ENCODE data around the gene NGB. TPM values are rescaled to one million over a fixed set of nuclear protein-coding genes. Genes with fewer than 3 reads are reported as not detected.

The NGB gene
- polyA plus RNA-seq, 6 donors from 2014 or later = not detected

- ATAC-seq (ENCODE audit: low read depth in 2 of 2) (no peak), DNase-seq (no peak)
- peaks cover 0 to 2% (median 0%) of the 10 kb centered on the region in 3 donors for H3K4me1 Mint-ChIP-seq
- H3K36me3 Mint-ChIP-seq = no peaks in the 10 kb centered on the region
- peaks cover 0 to 6% (median 2%) of the 10 kb centered on the region in 3 donors for H3K27me3 Mint-ChIP-seq
- H3K27ac Mint-ChIP-seq = no peak overlapping the region
- no peaks in the 10 kb centered on the region for H3K9me3 Mint-ChIP-seq
- H3K4me3 Mint-ChIP-seq = no peak overlapping the region
Measured at GRCh38 chr14:77250927-77251326, 20.1 kb downstream of the NGB start.

DNA sequence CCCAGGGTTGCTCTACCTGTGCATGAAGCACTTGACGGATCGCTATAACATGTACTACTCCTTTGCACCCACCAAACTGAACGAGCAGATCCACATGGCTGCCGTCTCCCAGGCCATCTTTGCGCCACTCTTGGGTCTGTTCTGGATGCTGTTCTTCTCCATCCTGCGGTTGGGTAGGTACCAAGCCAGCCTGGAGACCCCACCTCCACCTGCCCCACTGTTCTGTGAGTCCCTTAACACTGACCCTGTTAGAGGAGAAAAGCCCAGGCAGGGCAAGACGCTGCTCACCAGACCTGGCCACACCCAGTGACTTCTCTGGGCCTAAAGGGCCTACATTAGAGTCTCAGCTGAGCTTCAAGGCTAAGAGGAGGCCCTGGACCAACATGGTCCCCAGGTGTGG, 21.7 kb downstream of the NGB start:
- H3K36me3 Mint-ChIP-seq = no peaks in the 10 kb centered on the region

GRCh38 chr14:77248666-77249065, 22.3 kb downstream of the NGB start:
- Mint-ChIP-seq H3K4me1 (peaks cover 10 to 19% (median 18%) of the 10 kb centered on the region in 3 donors), H3K27ac (peak overlapping the region in 1 of 6 donors; percentile 28), H3K4me3 (peak overlapping the region in 1 of 8 donors; percentile 5), H3K9me3 (no peaks in the 10 kb centered on the region), H3K36me3 (no peaks in the 10 kb centered on the region), H3K27me3 (peaks cover 0 to 4% (median 0%) of the 10 kb centered on the region in 3 donors)
- DNase-seq = no peak
- ATAC-seq (ENCODE audit: low read depth in 2 of 2) = no peak

More for the DNA sequence above, 21.7 kb downstream of the NGB start:
- H3K4me3 Mint-ChIP-seq = no peak overlapping the region
- H3K9me3 Mint-ChIP-seq = no peaks in the 10 kb centered on the region
- ATAC-seq (ENCODE audit: low read depth in 2 of 2) (no peak), DNase-seq (no peak)
- H3K27me3 Mint-ChIP-seq = peaks cover 0 to 4% (median 0%) of the 10 kb centered on the region in 3 donors
- peaks cover 4 to 13% (median 12%) of the 10 kb centered on the region in 3 donors for H3K4me1 Mint-ChIP-seq
- peak overlapping the region in 1 of 6 donors; percentile 60 for H3K27ac Mint-ChIP-seq

DNA sequence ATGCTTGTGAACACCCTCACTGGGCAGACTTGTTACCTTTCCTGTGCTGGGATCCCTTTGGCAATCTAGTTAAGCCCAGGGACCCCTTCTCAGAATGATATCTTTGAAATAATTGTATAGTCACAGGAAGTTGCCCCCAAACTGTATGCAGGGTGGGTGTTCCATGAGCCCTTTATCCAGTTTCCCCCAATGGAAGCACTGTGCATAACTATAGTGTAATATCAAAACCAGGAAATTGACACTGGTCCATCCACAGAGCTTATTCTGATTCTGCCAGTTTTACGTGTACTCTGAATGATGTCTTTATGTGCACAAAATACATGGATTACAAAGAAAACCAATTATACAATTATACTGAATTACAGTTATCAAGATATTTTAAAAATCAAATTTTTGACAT, 24.2 kb downstream of the NGB start:
- ATAC-seq (ENCODE audit: low read depth in 2 of 2) = no peak
- Mint-ChIP-seq H3K9me3 (peaks cover 0 to 4% (median 0%) of the 10 kb centered on the region in 7 donors), H3K36me3 (no peaks in the 10 kb centered on the region), H3K4me3 (no peak overlapping the region), H3K27me3 (no peaks in the 10 kb centered on the region), H3K27ac (no peak overlapping the region), H3K4me1 (peaks cover 29 to 37% (median 36%) of the 10 kb centered on the region in 3 donors)
- DNase-seq = no peak

- DNase-seq = no peak
- H3K4me3 Mint-ChIP-seq = peak overlapping the region in 1 of 8 donors; percentile 44
- no peak overlapping the region for H3K27ac Mint-ChIP-seq
- peaks cover 36 to 44% (median 41%) of the 10 kb centered on the region in 3 donors for H3K4me1 Mint-ChIP-seq
- no peak for ATAC-seq (ENCODE audit: low read depth in 2 of 2)
- H3K9me3 Mint-ChIP-seq = peaks cover 0 to 4% (median 0%) of the 10 kb centered on the region in 7 donors
- no peaks in the 10 kb centered on the region for H3K27me3 Mint-ChIP-seq
- H3K36me3 Mint-ChIP-seq = no peaks in the 10 kb centered on the region
Measured at GRCh38 chr14:77245820-77246219, 25.2 kb downstream of the NGB start.

- Mint-ChIP-seq H3K27me3 (no peaks in the 10 kb centered on the region), H3K36me3 (no peaks in the 10 kb centered on the region), H3K4me3 (peak overlapping the region in 6 of 8 donors; percentile 25 to 66 (median 56)), H3K27ac (peak overlapping the region; percentile 81 to 97 (median 86)), H3K9me3 (peaks cover 0 to 4% (median 0%) of the 10 kb centered on the region in 7 donors), H3K4me1 (peaks cover 36 to 44% (median 41%) of the 10 kb centered on the region in 3 donors)
- ATAC-seq (ENCODE audit: low read depth in 2 of 2) = peak; percentile 77 to 83
- DNase-seq = peak; percentile 79
Measured at GRCh38 chr14:77243853-77244252, 27.2 kb downstream of the NGB start.

DNA sequence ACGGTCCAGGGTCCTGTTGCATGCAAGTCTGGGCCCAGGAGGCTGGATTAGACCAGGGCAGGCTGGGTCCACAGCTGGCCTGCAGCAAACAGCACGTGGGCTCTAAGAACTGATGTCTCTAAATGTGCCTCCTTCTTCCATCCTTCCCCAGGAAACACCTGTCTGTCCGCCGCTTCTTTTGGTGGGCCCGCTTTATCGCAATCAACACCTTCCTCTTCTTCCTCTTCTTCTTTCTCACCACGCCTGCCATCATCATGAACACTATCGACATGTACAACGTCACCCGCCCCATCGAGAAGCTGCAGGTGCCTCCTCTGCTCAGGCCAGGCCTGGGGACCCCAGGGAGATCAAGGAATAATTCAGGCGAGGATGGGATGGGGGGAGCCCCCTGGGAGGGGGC, 28.3 kb downstream of the NGB start:
- Mint-ChIP-seq H3K27ac (peak overlapping the region; percentile 75 to 96 (median 81)), H3K4me1 (peaks cover 36 to 44% (median 41%) of the 10 kb centered on the region in 3 donors), H3K27me3 (no peaks in the 10 kb centered on the region), H3K4me3 (peak overlapping the region in 7 of 8 donors; percentile 6 to 73 (median 63)), H3K9me3 (peaks cover 0 to 4% (median 0%) of the 10 kb centered on the region in 7 donors), H3K36me3 (no peaks in the 10 kb centered on the region)
- DNase-seq (peak; percentile 62), ATAC-seq (ENCODE audit: low read depth in 2 of 2) (peak; percentile 51 to 54)

DNA sequence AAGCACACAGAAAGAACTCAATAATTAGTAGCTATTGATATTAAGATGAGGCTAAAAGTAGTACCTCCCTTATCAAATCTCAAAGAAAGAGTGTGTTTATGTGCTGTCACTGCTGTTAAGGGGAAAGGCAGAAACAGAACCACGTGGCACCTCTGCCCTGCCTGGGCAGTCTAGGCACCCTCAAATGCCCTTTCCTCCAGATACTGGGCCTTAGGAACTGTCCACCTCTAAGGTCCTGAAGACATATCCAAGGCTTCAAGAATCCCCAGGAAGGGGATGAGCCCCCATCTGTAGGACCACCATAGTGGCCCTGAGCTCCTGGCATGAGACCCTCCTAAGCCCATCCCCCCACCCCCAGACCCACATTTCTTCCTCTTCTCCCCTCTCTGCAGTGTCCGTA, 29.1 kb downstream of the NGB start:
- H3K4me1 Mint-ChIP-seq = peaks cover 36 to 44% (median 41%) of the 10 kb centered on the region in 3 donors
- H3K9me3 Mint-ChIP-seq = peaks cover 0 to 4% (median 0%) of the 10 kb centered on the region in 7 donors
- ATAC-seq (ENCODE audit: low read depth in 2 of 2) (no peak), DNase-seq (no peak)
- H3K27ac Mint-ChIP-seq = peak overlapping the region in 3 of 6 donors; percentile 70 to 92 (median 81)
- peak overlapping the region in 3 of 8 donors; percentile 44 to 66 (median 64) for H3K4me3 Mint-ChIP-seq
- no peaks in the 10 kb centered on the region for H3K36me3 Mint-ChIP-seq
- no peaks in the 10 kb centered on the region for H3K27me3 Mint-ChIP-seq

DNA sequence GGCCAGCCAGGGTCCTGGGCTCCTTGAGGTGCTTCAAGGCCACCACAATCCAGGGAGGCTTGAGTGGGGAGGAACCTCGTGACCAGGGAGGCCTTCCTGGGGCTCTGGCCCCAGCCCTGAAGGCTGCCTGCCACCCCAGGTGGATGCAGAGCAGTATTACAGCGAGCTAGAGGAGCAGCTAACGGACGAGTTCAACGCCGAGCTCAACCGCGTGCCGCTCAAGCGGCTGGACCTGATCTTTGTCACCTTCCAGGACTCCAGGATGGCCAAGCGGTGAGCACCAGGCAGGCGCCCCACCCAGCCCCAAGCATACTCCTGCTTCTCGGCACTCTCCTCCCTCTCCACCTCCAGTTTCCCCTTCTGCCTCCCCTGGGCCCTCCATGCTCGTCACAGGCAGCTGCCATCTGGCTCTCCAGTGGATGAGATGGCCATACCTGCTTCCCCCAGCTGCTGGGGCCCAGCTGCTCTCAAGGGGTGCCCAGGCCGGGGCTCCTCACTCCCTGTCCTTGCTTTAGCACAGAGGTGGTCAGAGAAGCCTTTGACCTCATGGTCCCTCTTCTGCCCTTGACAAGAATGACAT, 30.6 kb downstream of the NGB start:
- Mint-ChIP-seq H3K27me3 (no peaks in the 10 kb centered on the region), H3K9me3 (peaks cover 0 to 4% (median 0%) of the 10 kb centered on the region in 7 donors), H3K27ac (peak overlapping the region in 1 of 6 donors; percentile 85), H3K36me3 (no peaks in the 10 kb centered on the region), H3K4me3 (peak overlapping the region in 2 of 8 donors; percentile 15 to 76), H3K4me1 (peaks cover 36 to 41% (median 40%) of the 10 kb centered on the region in 3 donors)
- DNase-seq (no peak), ATAC-seq (ENCODE audit: low read depth in 2 of 2) (no peak)

GRCh38 chr14:77239412-77239811, 31.6 kb downstream of the NGB start:
- Mint-ChIP-seq H3K36me3 (no peaks in the 10 kb centered on the region), H3K9me3 (peaks cover 0 to 4% (median 0%) of the 10 kb centered on the region in 7 donors), H3K4me3 (no peak overlapping the region), H3K4me1 (peaks cover 31 to 33% (median 32%) of the 10 kb centered on the region in 3 donors), H3K27me3 (no peaks in the 10 kb centered on the region), H3K27ac (peak overlapping the region in 1 of 6 donors; percentile 90)
- no peak for DNase-seq
- no peak for ATAC-seq (ENCODE audit: low read depth in 2 of 2)

DNA sequence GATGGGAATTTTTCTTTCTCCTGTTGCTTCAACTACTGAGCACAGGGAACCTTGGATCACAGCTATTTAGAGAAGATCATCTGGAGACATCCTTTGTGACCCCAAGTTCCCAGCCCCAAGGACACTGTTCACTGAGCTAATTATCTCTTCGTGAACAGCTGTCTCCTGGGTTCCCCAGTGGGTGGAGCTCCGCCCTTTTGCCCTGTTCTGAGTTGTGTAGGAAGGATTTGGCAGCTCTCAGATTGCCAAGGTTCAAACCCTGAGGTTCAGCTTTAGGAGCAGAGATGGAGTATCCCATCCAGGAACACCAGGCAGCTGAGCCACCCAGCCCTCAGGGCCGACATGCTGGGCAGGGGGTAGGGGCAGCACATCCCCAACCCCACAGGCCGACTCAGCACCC, 32.0 kb downstream of the NGB start:
- no peaks in the 10 kb centered on the region for H3K27me3 Mint-ChIP-seq
- ATAC-seq (ENCODE audit: low read depth in 2 of 2) (no peak), DNase-seq (no peak)
- H3K4me3 Mint-ChIP-seq = no peak overlapping the region
- no peaks in the 10 kb centered on the region for H3K36me3 Mint-ChIP-seq
- peaks cover 27 to 29% (median 28%) of the 10 kb centered on the region in 3 donors for H3K4me1 Mint-ChIP-seq
- H3K9me3 Mint-ChIP-seq = peaks cover 0 to 4% (median 0%) of the 10 kb centered on the region in 7 donors
- no peak overlapping the region for H3K27ac Mint-ChIP-seq

DNA sequence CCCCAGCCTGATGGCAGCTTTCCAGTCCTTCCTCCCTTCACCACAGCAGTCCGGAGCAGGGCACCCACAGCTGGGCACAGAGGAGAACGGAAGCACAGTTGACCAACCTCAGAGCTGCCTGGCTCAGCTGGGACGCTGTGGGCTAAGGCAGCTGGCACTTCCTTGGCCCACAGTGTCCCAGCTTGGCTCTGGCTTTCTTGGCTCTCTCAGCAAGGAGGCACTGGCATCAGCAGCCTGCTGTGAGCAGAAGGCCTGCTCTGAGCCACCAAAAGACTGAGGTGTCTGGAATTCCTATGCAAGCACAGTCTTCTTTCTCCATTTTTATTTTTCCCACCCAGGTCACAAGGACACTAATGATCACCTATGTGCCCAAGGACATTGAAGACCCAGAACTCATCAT, 32.6 kb downstream of the NGB start:
- peaks cover 20 to 22% (median 22%) of the 10 kb centered on the region in 3 donors for H3K4me1 Mint-ChIP-seq
- no peak for DNase-seq
- H3K27ac Mint-ChIP-seq = no peak overlapping the region
- H3K9me3 Mint-ChIP-seq = peaks cover 0 to 4% (median 0%) of the 10 kb centered on the region in 7 donors
- H3K36me3 Mint-ChIP-seq = no peaks in the 10 kb centered on the region
- no peak overlapping the region for H3K4me3 Mint-ChIP-seq
- no peaks in the 10 kb centered on the region for H3K27me3 Mint-ChIP-seq
- no peak for ATAC-seq (ENCODE audit: low read depth in 2 of 2)

DNA sequence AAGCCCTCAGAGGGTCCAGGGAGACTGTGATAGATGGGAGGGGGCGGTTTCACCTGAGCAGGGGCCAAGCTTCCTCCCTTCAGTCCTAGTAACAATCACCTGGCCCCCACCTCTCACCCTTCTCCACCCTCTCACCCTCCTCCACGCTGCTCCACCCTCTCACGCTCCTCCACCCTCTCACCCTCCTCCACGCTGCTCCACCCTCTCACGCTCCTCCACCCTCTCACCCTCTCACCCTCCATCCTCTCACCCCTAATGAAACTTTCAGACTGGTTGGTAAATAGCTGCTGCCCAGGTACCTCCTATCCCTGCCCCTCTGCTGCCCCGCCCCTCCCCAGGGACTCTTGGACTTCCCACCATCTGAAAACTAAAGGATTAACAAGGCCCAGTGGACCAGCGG, 34.2 kb downstream of the NGB start:
- peaks cover 0 to 5% (median 0%) of the 10 kb centered on the region in 3 donors for H3K27me3 Mint-ChIP-seq

DNA sequence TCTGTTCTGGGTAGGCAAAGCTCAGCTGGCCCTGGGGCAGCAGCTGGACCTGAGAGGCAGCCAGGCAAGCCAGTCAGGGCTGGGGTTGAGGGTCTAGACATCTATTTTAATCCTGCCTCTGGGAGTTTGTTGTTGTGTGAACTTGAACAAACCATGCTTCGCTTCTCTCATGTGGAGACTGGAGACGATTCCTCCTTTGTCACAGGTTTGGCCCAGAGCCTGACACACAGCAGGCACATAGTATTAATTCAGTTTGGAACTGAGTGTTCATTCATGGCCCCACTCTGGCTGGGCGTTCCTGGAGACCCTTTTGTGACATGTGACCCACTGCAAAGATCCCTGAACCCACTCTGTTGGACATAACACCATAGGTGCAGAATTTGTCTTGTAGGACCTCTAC, 39.3 kb downstream of the NGB start:
- Mint-ChIP-seq H3K27me3 (peaks cover 0 to 10% (median 0%) of the 10 kb centered on the region in 3 donors), H3K9me3 (peaks cover 0 to 14% (median 2%) of the 10 kb centered on the region in 7 donors), H3K36me3 (peaks cover 0 to 9% of the 10 kb centered on the region in 2 donors), H3K4me3 (no peak overlapping the region), H3K27ac (no peak overlapping the region), H3K4me1 (no peaks in the 10 kb centered on the region)
- DNase-seq = no peak
- ATAC-seq (ENCODE audit: low read depth in 2 of 2) = no peak

More for the DNA sequence above, 34.2 kb downstream of the NGB start:
- ATAC-seq (ENCODE audit: low read depth in 2 of 2) (no peak), DNase-seq (no peak)
- peaks cover 5 to 8% (median 7%) of the 10 kb centered on the region in 3 donors for H3K4me1 Mint-ChIP-seq
- no peaks in the 10 kb centered on the region for H3K9me3 Mint-ChIP-seq
- H3K4me3 Mint-ChIP-seq = no peak overlapping the region
- H3K27ac Mint-ChIP-seq = peak overlapping the region in 1 of 6 donors; percentile 74
- H3K36me3 Mint-ChIP-seq = peaks cover 0 to under 1% of the 10 kb centered on the region in 2 donors
